Mucosa of descending colon (tissue), 3 donors: ENCODE results near the gene PRUNE2. TPM values are rescaled to one million over a fixed set of nuclear protein-coding genes. Genes with fewer than 3 reads are reported as not detected.

ENCODE experiments used
- ATAC-seq: fragments of 200-7000 bp; cut with Tn5 transposase; one replicate; pipeline ENCODE4 v1.9.1; 2020; ENCODE audit warnings: mild to moderate bottlenecking, moderate library complexity
- DNase-seq, 3 donors: peaks; one replicate each; pipeline ENCODE4 v3.0.0-alpha.2; 2020
- H3K36me3 ChIP-seq: fragments of 200-600 bp; one replicate; pipeline ENCODE4 v1.8.0; 2021; ENCODE audit warnings: low read depth, mild to moderate bottlenecking
- H3K4me1 ChIP-seq: fragments of 200-600 bp; one replicate; pipeline ENCODE4 v1.8.0; 2021; ENCODE audit warnings: low read depth, mild to moderate bottlenecking
- H3K4me3 ChIP-seq: fragments of 200-600 bp; one replicate; pipeline ENCODE4 v1.8.0; 2021; ENCODE audit warnings: mild to moderate bottlenecking
- H3K9me3 ChIP-seq: fragments of 200-600 bp; one replicate; pipeline ENCODE4 v1.8.0; 2021; ENCODE audit warnings: mild to moderate bottlenecking
- intact Hi-C, 2 donors: fragments of 100-400 bp; cut with DNase I in 1 of 2; cut with micrococcal nuclease in 1 of 2; formaldehyde crosslinking; loops; one replicate each; pipeline versions ENCODE4 v1.11.0 to v1.11.1; 2022; cut with DNase I, micrococcal nuclease
- total RNA-seq, 3 donors: library from RNA; stranded (reverse); fragmentation: NEBNext Ultra II Directional in 2 of 3; extraction: Animal tissue kit (Norgen Biotek cat#: 25700) in 2 of 3; gene quantifications; one replicate each; pipeline versions ENCODE4 v1.2.1 to v1.2.4, GENCODE V29; 2021 to 2023
- TF ChIP-seq, protein P1 (sequence below): fragments of 200-600 bp; IDR thresholded peaks from one replicate; pipeline ENCODE4 v1.8.0; 2022; ENCODE audit warnings: antibody characterized with exemption, mild to moderate bottlenecking
- donor health status: DM: no; HTN: no; CAD: no; lungs with moderate emphysema.
- donor health status: DM: no; HTN: no; CAD: no.
- donor health status: DM: no; HTN: yes; CAD: no.

Gene PRUNE2
- total RNA-seq, 3 donors from 2014 or later, result 48.2 to 437 (median 62.4) TPM

DNA sequence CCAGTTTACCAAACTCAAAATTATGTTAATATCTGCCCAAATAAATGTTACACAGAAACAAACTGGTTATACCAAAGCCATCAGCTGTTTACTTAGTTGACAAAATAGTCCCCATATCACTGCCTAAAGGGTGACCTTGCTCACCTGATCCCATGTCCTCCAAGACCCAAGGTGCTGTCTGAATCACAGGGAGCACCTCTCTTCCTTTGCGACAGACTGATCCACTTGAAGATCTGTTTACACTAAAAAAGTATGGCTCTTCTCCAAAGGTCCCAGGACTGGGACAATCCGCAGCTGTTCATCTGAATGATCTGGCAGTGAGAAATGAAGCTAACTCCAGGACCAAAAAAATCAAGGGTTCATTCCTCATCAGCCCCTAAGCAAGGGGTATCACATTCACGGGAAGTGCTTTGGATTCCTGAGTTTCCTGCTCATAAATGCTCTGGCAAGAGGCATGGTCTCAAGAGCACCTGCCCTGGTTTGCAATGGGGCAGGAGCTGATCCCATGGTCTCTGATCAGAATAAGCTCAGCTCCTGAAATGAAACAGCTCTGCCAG is 5.0 kb downstream of the PRUNE2 start:
- Histone ChIP-seq H3K9me3 (no peaks in the 10 kb centered on the region), H3K4me1 (peaks cover 33% of the 10 kb centered on the region), H3K4me3 (no peak overlapping the region), H3K36me3 (no peaks in the 10 kb centered on the region)
- DNase-seq, result no peak
- intact Hi-C loops, result no loop called here
- TF ChIP-seq, protein P1, sequence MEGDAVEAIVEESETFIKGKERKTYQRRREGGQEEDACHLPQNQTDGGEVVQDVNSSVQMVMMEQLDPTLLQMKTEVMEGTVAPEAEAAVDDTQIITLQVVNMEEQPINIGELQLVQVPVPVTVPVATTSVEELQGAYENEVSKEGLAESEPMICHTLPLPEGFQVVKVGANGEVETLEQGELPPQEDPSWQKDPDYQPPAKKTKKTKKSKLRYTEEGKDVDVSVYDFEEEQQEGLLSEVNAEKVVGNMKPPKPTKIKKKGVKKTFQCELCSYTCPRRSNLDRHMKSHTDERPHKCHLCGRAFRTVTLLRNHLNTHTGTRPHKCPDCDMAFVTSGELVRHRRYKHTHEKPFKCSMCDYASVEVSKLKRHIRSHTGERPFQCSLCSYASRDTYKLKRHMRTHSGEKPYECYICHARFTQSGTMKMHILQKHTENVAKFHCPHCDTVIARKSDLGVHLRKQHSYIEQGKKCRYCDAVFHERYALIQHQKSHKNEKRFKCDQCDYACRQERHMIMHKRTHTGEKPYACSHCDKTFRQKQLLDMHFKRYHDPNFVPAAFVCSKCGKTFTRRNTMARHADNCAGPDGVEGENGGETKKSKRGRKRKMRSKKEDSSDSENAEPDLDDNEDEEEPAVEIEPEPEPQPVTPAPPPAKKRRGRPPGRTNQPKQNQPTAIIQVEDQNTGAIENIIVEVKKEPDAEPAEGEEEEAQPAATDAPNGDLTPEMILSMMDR, result no peak
- ATAC-seq, result no peak

GRCh38 chr9:76898786-76899185 is 7.1 kb downstream of the PRUNE2 start:
- Histone ChIP-seq H3K4me3 (no peak overlapping the region), H3K36me3 (no peaks in the 10 kb centered on the region), H3K4me1 (peaks cover 29% of the 10 kb centered on the region), H3K9me3 (no peaks in the 10 kb centered on the region)
- no peak for DNase-seq
- no peak for ATAC-seq
- intact Hi-C loops, result no loop called here
- TF ChIP-seq, protein P1, result no peak

- ATAC-seq (peak; percentile 69), DNase-seq (peak in 2 of 3 donors; percentile 27 to 35)
- Histone ChIP-seq H3K4me3 (no peak overlapping the region), H3K36me3 (no peaks in the 10 kb centered on the region), H3K4me1 (peaks cover 29% of the 10 kb centered on the region), H3K9me3 (no peaks in the 10 kb centered on the region)
- intact Hi-C loops, result no loop called here
- TF ChIP-seq, protein P1, result no peak
These were observed 7.9 kb downstream of the PRUNE2 start for GRCh38 chr9:76897804-76898525.

DNA sequence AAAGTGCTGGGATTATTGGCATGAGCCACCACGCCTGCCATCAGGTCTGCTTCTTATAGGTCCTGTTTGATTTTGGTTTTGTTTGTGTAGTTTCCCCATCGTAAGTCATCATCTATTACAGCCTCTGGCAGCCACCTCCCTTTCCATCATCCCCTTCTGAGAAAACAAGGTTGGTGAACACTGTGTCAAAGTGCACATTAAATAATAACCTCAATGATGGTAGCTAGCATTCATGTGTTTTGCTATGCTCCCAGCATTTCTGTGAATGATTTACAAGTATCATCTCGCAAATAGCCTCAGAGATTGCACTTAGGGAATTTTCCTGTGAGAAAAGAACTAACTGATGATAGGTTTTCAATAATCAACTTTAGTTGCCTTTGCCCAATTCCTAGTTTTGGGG is 9.9 kb downstream of the PRUNE2 start:
- no peaks in the 10 kb centered on the region for H3K36me3 ChIP-seq
- ATAC-seq (peak; percentile 72), DNase-seq (no peak)
- H3K4me1 ChIP-seq, result peaks cover 26% of the 10 kb centered on the region
- H3K9me3 ChIP-seq, result no peaks in the 10 kb centered on the region
- intact Hi-C loops, result no loop called here
- H3K4me3 ChIP-seq, result no peak overlapping the region
- TF ChIP-seq, protein P1, result no peak

DNA sequence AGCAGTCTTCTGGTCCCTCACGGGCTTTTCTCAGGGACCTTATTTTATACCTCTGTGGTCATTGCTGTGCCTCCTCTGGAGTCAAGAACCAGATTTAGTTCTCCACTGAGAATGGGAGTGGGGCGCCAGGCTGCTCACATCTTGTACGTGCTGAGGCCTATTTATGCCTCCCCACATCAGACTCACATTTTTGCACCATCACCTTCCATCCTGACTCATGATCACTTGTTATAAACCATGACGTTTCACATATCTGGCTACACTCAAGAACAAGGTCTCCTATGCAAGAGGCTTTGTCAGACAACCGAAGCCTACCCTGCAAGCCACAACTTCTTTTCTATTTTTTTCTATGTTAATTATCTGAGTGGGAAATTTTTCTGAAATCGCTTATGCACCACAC is 10.7 kb downstream of the PRUNE2 start:
- ATAC-seq (no peak), DNase-seq (no peak)
- no peaks in the 10 kb centered on the region for H3K9me3 ChIP-seq
- intact Hi-C loops, result no loop called here
- H3K4me3 ChIP-seq, result no peak overlapping the region
- H3K36me3 ChIP-seq, result no peaks in the 10 kb centered on the region
- H3K4me1 ChIP-seq, result peaks cover 26% of the 10 kb centered on the region
- TF ChIP-seq, protein P1, result no peak
